Skeletal muscle satellite cell (primary cell): ENCODE data around the gene SCNN1A. TPM values are rescaled to one million over a fixed set of nuclear protein-coding genes. Genes with fewer than 3 reads are reported as not detected.

Experiments used
- H3K27me3 ChIP-seq: 2 replicates; pipeline ENCODE4 v1.7.0; 2013; ENCODE audit warnings: low read length; ENCODE audit not compliant: control insufficient read depth, insufficient read depth
- H3K36me3 ChIP-seq: 2 replicates; pipeline ENCODE4 v1.7.0; 2013; ENCODE audit warnings: mild to moderate bottlenecking, control low read depth, low read length; ENCODE audit not compliant: insufficient read depth
- H3K4me1 ChIP-seq: 2 replicates; pipeline ENCODE4 v1.7.0; 2013; ENCODE audit warnings: low read length; ENCODE audit not compliant: control insufficient read depth, insufficient read depth
- H3K4me2 ChIP-seq: 2 replicates; pipeline ENCODE4 v1.7.0; 2013; ENCODE audit warnings: mild to moderate bottlenecking, low read length
- H3K4me3 ChIP-seq: 2 replicates; pipeline ENCODE4 v1.7.0; 2013; ENCODE audit warnings: low read length
- H3K9ac ChIP-seq: 2 replicates; pipeline ENCODE4 v1.7.0; 2013; ENCODE audit warnings: mild to moderate bottlenecking, low read depth, low read length, moderate library complexity
- H3K9me3 ChIP-seq: replicated peaks from 2 replicates; pipeline ENCODE4 v1.7.0; 2013; ENCODE audit warnings: mild to moderate bottlenecking, control low read depth, low read length
- small RNA-seq: library from RNA; depleted of rRNA; stranded (forward); fragments of <200 nt; gene quantifications from one replicate; pipeline ENCODE3, GENCODE V24; 2012

The SCNN1A gene

GRCh38 chr12:6301721-6302120, 73.6 kb downstream of the SCNN1A start:
- H3K36me3 ChIP-seq = no peaks in the 10 kb centered on the region
- no peak overlapping the region for H3K4me2 ChIP-seq
- H3K9me3 ChIP-seq = no peaks in the 10 kb centered on the region
- H3K9ac ChIP-seq = no peak overlapping the region
- peaks cover 13% of the 10 kb centered on the region for H3K27me3 ChIP-seq
- H3K4me1 ChIP-seq = peaks cover 8% of the 10 kb centered on the region
- H3K4me3 ChIP-seq = no peak overlapping the region

GRCh38 chr12:6297170-6297569, 78.2 kb downstream of the SCNN1A start:
- no peaks in the 10 kb centered on the region for H3K27me3 ChIP-seq
- no peak overlapping the region for H3K4me2 ChIP-seq
- H3K36me3 ChIP-seq = no peaks in the 10 kb centered on the region

More at GRCh38 chr12:6297170-6297569, 78.2 kb downstream of the SCNN1A start:
- H3K9me3 ChIP-seq = no peaks in the 10 kb centered on the region
- H3K9ac ChIP-seq = no peak overlapping the region
- H3K4me1 ChIP-seq = peaks cover 37% of the 10 kb centered on the region
- no peak overlapping the region for H3K4me3 ChIP-seq

Small RNAs within 50 kb of the gene (small RNA-seq; reads per million reads assigned to genes)
- not detected for gene RN7SL391P
